Prostate gland (tissue), 2 donors: Measurements from ENCODE around the gene GNLY.

ENCODE experiments used
- CTCF ChIP-seq, 4 experiments: fragments of 200-600 bp in 2 of 4; fragments of 450-650 bp in 2 of 4; sonication (generic) in 2 of 4; IDR thresholded peaks; 1 replicate in 3 of 4; 2 replicates in 1 of 4; pipeline ENCODE4 v1.5.1; 2016 to 2019; ENCODE audit warnings: antibody characterized with exemption in 4 of 4, mild to moderate bottlenecking in 2 of 4, moderate library complexity in 2 of 4
- POLR2AphosphoS5 ChIP-seq: sonication (generic); formaldehyde crosslinking; IDR thresholded peaks from one replicate; pipeline ENCODE4 v1.6.1; 2017; ENCODE audit warnings: antibody characterized with exemption

GRCh38 chr2:85716346-85716914 is 22.3 kb downstream of the GNLY start:
- TF ChIP-seq CTCF (IDR thresholded peaks at IDR 0.05): no peak
- no peak for TF ChIP-seq POLR2AphosphoS5
